ENCODE results near the gene SUPT3H. TPM values are rescaled to one million over a fixed set of nuclear protein-coding genes. Genes with fewer than 3 reads are reported as not detected.

Gene SUPT3H
- polyA plus RNA-seq, 1 donor (not counting 4 experiments of a cell fraction or from before 2014, with no cell fraction given): 7.6 TPM

- H3K27me3 ChIP-seq (ENCODE audit: control insufficient read depth, extremely low read depth, insufficient read depth, low read length): peaks cover 9% of the 10 kb centered on the region
- H3K9me1 ChIP-seq (ENCODE audit: control insufficient read depth, extremely low read depth, insufficient read depth, low read length): no peaks in the 10 kb centered on the region
- no peak overlapping the region for H3K27ac ChIP-seq (ENCODE audit: control insufficient read depth, insufficient read depth, low read length)
- no peaks in the 10 kb centered on the region for H3K79me2 ChIP-seq (ENCODE audit: control insufficient read depth, insufficient read depth, low read length)
- H3K4me2 ChIP-seq (ENCODE audit: control insufficient read depth, extremely low read depth, insufficient read depth, low read depth, low read length): no peak overlapping the region
- no peaks in the 10 kb centered on the region for H3K36me3 ChIP-seq (ENCODE audit: control insufficient read depth in 2 of 2, extremely low read depth in 1 of 2, insufficient read depth in 2 of 2, low read length in 2 of 2)
- H3K4me3 ChIP-seq (ENCODE audit: control insufficient read depth in 2 of 3, extremely low read depth in 1 of 3, insufficient read depth in 2 of 3, low read depth in 1 of 3, low read length in 3 of 3): no peak overlapping the region
- H3K9ac ChIP-seq (ENCODE audit: control insufficient read depth, extremely low read depth, insufficient read depth, low read length): no peak overlapping the region
- H3K4me1 ChIP-seq (ENCODE audit: control insufficient read depth, extremely low read depth, insufficient read depth, low read length): peaks cover 22% of the 10 kb centered on the region
- FAIRE-seq (no peak), DNase-seq (ENCODE audit: low read depth, low spot score) (no peak)
- TF ChIP-seq EZH2 (IDR thresholded peaks at IDR 0.05; ENCODE audit: low read length): no peak
- TF ChIP-seq, protein P1, sequence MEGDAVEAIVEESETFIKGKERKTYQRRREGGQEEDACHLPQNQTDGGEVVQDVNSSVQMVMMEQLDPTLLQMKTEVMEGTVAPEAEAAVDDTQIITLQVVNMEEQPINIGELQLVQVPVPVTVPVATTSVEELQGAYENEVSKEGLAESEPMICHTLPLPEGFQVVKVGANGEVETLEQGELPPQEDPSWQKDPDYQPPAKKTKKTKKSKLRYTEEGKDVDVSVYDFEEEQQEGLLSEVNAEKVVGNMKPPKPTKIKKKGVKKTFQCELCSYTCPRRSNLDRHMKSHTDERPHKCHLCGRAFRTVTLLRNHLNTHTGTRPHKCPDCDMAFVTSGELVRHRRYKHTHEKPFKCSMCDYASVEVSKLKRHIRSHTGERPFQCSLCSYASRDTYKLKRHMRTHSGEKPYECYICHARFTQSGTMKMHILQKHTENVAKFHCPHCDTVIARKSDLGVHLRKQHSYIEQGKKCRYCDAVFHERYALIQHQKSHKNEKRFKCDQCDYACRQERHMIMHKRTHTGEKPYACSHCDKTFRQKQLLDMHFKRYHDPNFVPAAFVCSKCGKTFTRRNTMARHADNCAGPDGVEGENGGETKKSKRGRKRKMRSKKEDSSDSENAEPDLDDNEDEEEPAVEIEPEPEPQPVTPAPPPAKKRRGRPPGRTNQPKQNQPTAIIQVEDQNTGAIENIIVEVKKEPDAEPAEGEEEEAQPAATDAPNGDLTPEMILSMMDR (optimal IDR thresholded peaks at IDR 0.05 in 1 of 3, IDR thresholded peaks at IDR 0.05 in 1 of 3, conservative IDR thresholded peaks at IDR 0.05 in 1 of 3; ENCODE audit: extremely low read depth in 1 of 3, insufficient read depth in 2 of 3, low read length in 3 of 3): no peak
- no peaks in the 10 kb centered on the region for H3K9me3 ChIP-seq (ENCODE audit: control insufficient read depth, low read depth, low read length)
- H2AFZ ChIP-seq (ENCODE audit: control insufficient read depth, low read length): no peak overlapping the region
- dilution Hi-C loops (cut with MboI; ENCODE audit: extremely low pct_ligation_motif_present, low sequenced_read_pairs): no loop called here
- no peaks in the 10 kb centered on the region for H4K20me1 ChIP-seq (ENCODE audit: control insufficient read depth, extremely low read depth, insufficient read depth, low read length)
Measured at GRCh38 chr6:45415788-45416518, 38.2 kb upstream of the SUPT3H start.

- DNase-seq (ENCODE audit: low read depth, low spot score) (no peak), FAIRE-seq (peak; percentile 13)
- Histone ChIP-seq H3K79me2 (ENCODE audit: control insufficient read depth, insufficient read depth, low read length) (no peaks in the 10 kb centered on the region), H3K9ac (ENCODE audit: control insufficient read depth, extremely low read depth, insufficient read depth, low read length) (no peak overlapping the region), H3K27ac (ENCODE audit: control insufficient read depth, insufficient read depth, low read length) (no peak overlapping the region), H4K20me1 (ENCODE audit: control insufficient read depth, extremely low read depth, insufficient read depth, low read length) (no peaks in the 10 kb centered on the region), H3K27me3 (ENCODE audit: control insufficient read depth, extremely low read depth, insufficient read depth, low read length) (peaks cover 3% of the 10 kb centered on the region), H3K4me3 (ENCODE audit: control insufficient read depth in 2 of 3, extremely low read depth in 1 of 3, insufficient read depth in 2 of 3, low read depth in 1 of 3, low read length in 3 of 3) (no peak overlapping the region), H3K36me3 (ENCODE audit: control insufficient read depth in 2 of 2, extremely low read depth in 1 of 2, insufficient read depth in 2 of 2, low read length in 2 of 2) (no peaks in the 10 kb centered on the region), H3K4me2 (ENCODE audit: control insufficient read depth, extremely low read depth, insufficient read depth, low read depth, low read length) (no peak overlapping the region), H3K9me3 (ENCODE audit: control insufficient read depth, low read depth, low read length) (no peaks in the 10 kb centered on the region), H2AFZ (ENCODE audit: control insufficient read depth, low read length) (no peak overlapping the region), H3K4me1 (ENCODE audit: control insufficient read depth, extremely low read depth, insufficient read depth, low read length) (peaks cover 15% of the 10 kb centered on the region), H3K9me1 (ENCODE audit: control insufficient read depth, extremely low read depth, insufficient read depth, low read length) (no peaks in the 10 kb centered on the region)
- TF ChIP-seq EZH2 (IDR thresholded peaks at IDR 0.05; ENCODE audit: low read length): no peak
- dilution Hi-C loops (cut with MboI; ENCODE audit: extremely low pct_ligation_motif_present, low sequenced_read_pairs): no loop called here
Measured at GRCh38 chr6:45415315-45415714, 37.6 kb upstream of the SUPT3H start.

DNA sequence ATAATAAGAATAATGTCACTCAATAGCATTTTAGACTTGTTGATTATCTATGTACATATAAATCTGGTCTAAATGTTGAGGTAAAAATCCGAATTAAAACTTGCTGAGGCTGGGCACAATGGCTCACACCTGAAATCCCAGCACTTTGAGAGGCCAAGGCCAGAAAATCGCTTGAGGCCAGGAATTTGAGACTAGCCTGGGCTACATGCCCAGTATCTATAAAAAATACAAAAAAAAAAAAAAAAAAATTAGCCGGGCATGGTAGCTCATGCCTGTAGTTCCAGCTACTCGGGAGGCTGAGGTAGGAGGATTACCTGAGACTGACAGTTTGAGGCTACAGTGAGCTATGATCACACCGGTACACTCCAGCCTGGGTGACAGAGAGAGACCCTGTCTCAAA lies 34.2 kb upstream of the SUPT3H start:
- no peak overlapping the region for H3K4me2 ChIP-seq (ENCODE audit: control insufficient read depth, extremely low read depth, insufficient read depth, low read depth, low read length)
- H3K27ac ChIP-seq (ENCODE audit: control insufficient read depth, insufficient read depth, low read length): no peak overlapping the region
- no peaks in the 10 kb centered on the region for H3K9me3 ChIP-seq (ENCODE audit: control insufficient read depth, low read depth, low read length)
- H4K20me1 ChIP-seq (ENCODE audit: control insufficient read depth, extremely low read depth, insufficient read depth, low read length): no peaks in the 10 kb centered on the region
- dilution Hi-C loops (cut with MboI; ENCODE audit: extremely low pct_ligation_motif_present, low sequenced_read_pairs): no loop called here
- no peak overlapping the region for H3K4me3 ChIP-seq (ENCODE audit: control insufficient read depth in 2 of 3, extremely low read depth in 1 of 3, insufficient read depth in 2 of 3, low read depth in 1 of 3, low read length in 3 of 3)
- H3K9me1 ChIP-seq (ENCODE audit: control insufficient read depth, extremely low read depth, insufficient read depth, low read length): no peaks in the 10 kb centered on the region
- no peak overlapping the region for H2AFZ ChIP-seq (ENCODE audit: control insufficient read depth, low read length)
- no peaks in the 10 kb centered on the region for H3K79me2 ChIP-seq (ENCODE audit: control insufficient read depth, insufficient read depth, low read length)
- H3K9ac ChIP-seq (ENCODE audit: control insufficient read depth, extremely low read depth, insufficient read depth, low read length): no peak overlapping the region
- H3K4me1 ChIP-seq (ENCODE audit: control insufficient read depth, extremely low read depth, insufficient read depth, low read length): peaks cover 7% of the 10 kb centered on the region
- no peaks in the 10 kb centered on the region for H3K36me3 ChIP-seq (ENCODE audit: control insufficient read depth in 2 of 2, extremely low read depth in 1 of 2, insufficient read depth in 2 of 2, low read length in 2 of 2)
- no peaks in the 10 kb centered on the region for H3K27me3 ChIP-seq (ENCODE audit: control insufficient read depth, extremely low read depth, insufficient read depth, low read length)
- TF ChIP-seq, protein P1 (optimal IDR thresholded peaks at IDR 0.05 in 1 of 3, IDR thresholded peaks at IDR 0.05 in 1 of 3, conservative IDR thresholded peaks at IDR 0.05 in 1 of 3; ENCODE audit: extremely low read depth in 1 of 3, insufficient read depth in 2 of 3, low read length in 3 of 3): no peak
- no peak for TF ChIP-seq EZH2 (IDR thresholded peaks at IDR 0.05; ENCODE audit: low read length)
- FAIRE-seq: no peak
- DNase-seq (ENCODE audit: low read depth, low spot score): no peak
